Neural progenitor cell (in vitro differentiated cells): ENCODE data around the gene GPR84. TPM values are rescaled to one million over a fixed set of nuclear protein-coding genes. Genes with fewer than 3 reads are reported as not detected.

Source experiments
- DNase-seq: peaks from one replicate; pipeline ENCODE4 v3.0.0-alpha.2; 2016; ENCODE audit warnings: low spot score
- H2AFZ ChIP-seq: fragments of 200-600 bp; sonication (generic); replicated peaks from 2 replicates; pipeline ENCODE4 v1.6.1; 2016; ENCODE audit warnings: antibody characterized with exemption
- H3F3A ChIP-seq: fragments of 200-600 bp; sonication (generic); 2 replicates; pipeline ENCODE4 v1.6.1; 2016; ENCODE audit warnings: antibody characterized with exemption, low read depth
- H3K27ac ChIP-seq: fragments of 200-600 bp; sonication (generic); 2 replicates; pipeline ENCODE4 v1.5.1; 2016; ENCODE audit warnings: mild to moderate bottlenecking
- H3K27me3 ChIP-seq: fragments of 200-600 bp; sonication (generic); 2 replicates; pipeline ENCODE4 v1.6.1; 2016; ENCODE audit warnings: mild to moderate bottlenecking, moderate library complexity
- H3K36me3 ChIP-seq: fragments of 200-600 bp; sonication (generic); 2 replicates; pipeline ENCODE4 v1.5.1; 2016
- H3K4me1 ChIP-seq: fragments of 200-600 bp; sonication (generic); 2 replicates; pipeline ENCODE4 v1.6.1; 2016; ENCODE audit warnings: mixed run types
- H3K4me2 ChIP-seq: fragments of 200-600 bp; sonication (generic); 2 replicates; pipeline ENCODE4 v1.6.1; 2016
- H3K4me3 ChIP-seq: fragments of 200-600 bp; sonication (generic); 2 replicates; pipeline ENCODE4 v1.5.1; 2016
- H3K79me2 ChIP-seq: fragments of 200-600 bp; sonication (generic); 2 replicates; pipeline ENCODE4 v1.6.1; 2016; ENCODE audit warnings: low read depth
- H3K9ac ChIP-seq: fragments of 200-600 bp; sonication (generic); 2 replicates; pipeline ENCODE4 v1.6.1; 2016
- H3K9me3 ChIP-seq: fragments of 200-600 bp; sonication (generic); 2 replicates; pipeline ENCODE4 v1.5.1; 2016; ENCODE audit warnings: low read depth
- H4K20me1 ChIP-seq: fragments of 200-600 bp; sonication (generic); 2 replicates; pipeline ENCODE4 v1.6.1; 2016; ENCODE audit warnings: low read depth
- H3K27ac Mint-ChIP-seq: 3 replicates; pipeline ENCODE4 v1.8.0; 2021; ENCODE audit warnings: mixed read lengths
- H3K27me3 Mint-ChIP-seq: 2 replicates; pipeline ENCODE4 v1.8.0; 2022; ENCODE audit warnings: low read depth, mild to moderate bottlenecking, inconsistent platforms, moderate library complexity, mixed read lengths; ENCODE audit not compliant: insufficient read depth
- H3K36me3 Mint-ChIP-seq: 3 replicates; pipeline ENCODE4 v1.8.0; 2021; ENCODE audit warnings: mixed read lengths
- H3K4me1 Mint-ChIP-seq: 3 replicates; pipeline ENCODE4 v1.8.0; 2021; ENCODE audit warnings: mixed read lengths
- H3K4me3 Mint-ChIP-seq: 3 replicates; pipeline ENCODE4 v1.8.0; 2021; ENCODE audit warnings: mild to moderate bottlenecking, moderate library complexity, mixed read lengths
- H3K9me3 Mint-ChIP-seq: 3 replicates; pipeline ENCODE4 v1.8.0; 2020; ENCODE audit warnings: mixed read lengths
- CTCF ChIP-seq: fragments of 200-600 bp; sonication (generic); IDR thresholded peaks from 2 replicates; pipeline ENCODE4 v1.5.1; 2017; ENCODE audit warnings: antibody characterized with exemption, mild to moderate bottlenecking
- EZH2 ChIP-seq: fragments of 200-600 bp; sonication (generic); IDR thresholded peaks from 2 replicates; pipeline ENCODE4 v1.6.1; 2017; ENCODE audit warnings: antibody characterized with exemption, mild to moderate bottlenecking, moderate library complexity
- EZH2phosphoT487 ChIP-seq: fragments of 200-600 bp; sonication (generic); IDR thresholded peaks from 2 replicates; pipeline ENCODE4 v1.6.1; 2017; ENCODE audit warnings: antibody characterized with exemption
- total RNA-seq: library from RNA; depleted of rRNA; stranded (reverse); fragments of >200 nt; gene quantifications from 2 replicates; pipeline ENCODE4 v1.2.3, GENCODE V29; 2015; ENCODE audit warnings: low replicate concordance

GPR84 gene
- total RNA-seq, 1 donor from 2014 or later, result not detected

- Mint-ChIP-seq H3K9me3 (no peaks in the 10 kb centered on the region), H3K4me1 (peaks cover 12% of the 10 kb centered on the region), H3K27me3 (peaks cover 4% of the 10 kb centered on the region), H3K36me3 (no peaks in the 10 kb centered on the region), H3K4me3 (no peak overlapping the region), H3K27ac (no peak overlapping the region)
- no peaks in the 10 kb centered on the region for H3K9me3 ChIP-seq
- peaks cover 33% of the 10 kb centered on the region for H3K79me2 ChIP-seq
- H3K4me3 ChIP-seq, result peak overlapping the region; percentile 53
- peak overlapping the region; percentile 63 for H3K9ac ChIP-seq
- peak; percentile 99 for DNase-seq
- H4K20me1 ChIP-seq, result no peaks in the 10 kb centered on the region
- no peak for TF ChIP-seq EZH2phosphoT487
- peak; percentile 45 for TF ChIP-seq EZH2
- H3K27ac ChIP-seq, result peak overlapping the region; percentile 99
- H2AFZ ChIP-seq, result no peak overlapping the region
- H3K4me1 ChIP-seq, result peaks cover 67% of the 10 kb centered on the region
- H3K36me3 ChIP-seq, result no peaks in the 10 kb centered on the region
- H3F3A ChIP-seq, result peaks cover 51% of the 10 kb centered on the region
- peak overlapping the region; percentile 90 for H3K4me2 ChIP-seq
- H3K27me3 ChIP-seq, result no peaks in the 10 kb centered on the region
Measured at GRCh38 chr12:54358945-54359761, 5.1 kb downstream of the GPR84 start.

GRCh38 chr12:54358191-54358944 lies 5.9 kb downstream of the GPR84 start:
- H3K4me3 Mint-ChIP-seq, result no peak overlapping the region
- no peak overlapping the region for H3K27ac Mint-ChIP-seq
- H3K9ac ChIP-seq, result peak overlapping the region; percentile 63
- no peaks in the 10 kb centered on the region for H4K20me1 ChIP-seq
- DNase-seq, result peak; percentile 32
- H2AFZ ChIP-seq, result no peak overlapping the region
- no peaks in the 10 kb centered on the region for H3K36me3 ChIP-seq
- no peaks in the 10 kb centered on the region for H3K36me3 Mint-ChIP-seq
- peak overlapping the region; percentile 90 for H3K4me2 ChIP-seq
- peaks cover 59% of the 10 kb centered on the region for H3F3A ChIP-seq
- peaks cover 2% of the 10 kb centered on the region for H3K27me3 Mint-ChIP-seq
- H3K4me1 ChIP-seq, result peaks cover 74% of the 10 kb centered on the region
- H3K27ac ChIP-seq, result peak overlapping the region; percentile 99
- H3K4me3 ChIP-seq, result peak overlapping the region; percentile 53
- H3K4me1 Mint-ChIP-seq, result peaks cover 20% of the 10 kb centered on the region
- TF ChIP-seq EZH2phosphoT487 (no peak), EZH2 (no peak), CTCF (no peak)
- no peaks in the 10 kb centered on the region for H3K9me3 Mint-ChIP-seq
- peaks cover 35% of the 10 kb centered on the region for H3K79me2 ChIP-seq
- no peaks in the 10 kb centered on the region for H3K27me3 ChIP-seq
- no peaks in the 10 kb centered on the region for H3K9me3 ChIP-seq

GRCh38 chr12:54357506-54358190 lies 6.6 kb downstream of the GPR84 start:
- no peak for DNase-seq
- H3K27ac Mint-ChIP-seq, result no peak overlapping the region

DNA sequence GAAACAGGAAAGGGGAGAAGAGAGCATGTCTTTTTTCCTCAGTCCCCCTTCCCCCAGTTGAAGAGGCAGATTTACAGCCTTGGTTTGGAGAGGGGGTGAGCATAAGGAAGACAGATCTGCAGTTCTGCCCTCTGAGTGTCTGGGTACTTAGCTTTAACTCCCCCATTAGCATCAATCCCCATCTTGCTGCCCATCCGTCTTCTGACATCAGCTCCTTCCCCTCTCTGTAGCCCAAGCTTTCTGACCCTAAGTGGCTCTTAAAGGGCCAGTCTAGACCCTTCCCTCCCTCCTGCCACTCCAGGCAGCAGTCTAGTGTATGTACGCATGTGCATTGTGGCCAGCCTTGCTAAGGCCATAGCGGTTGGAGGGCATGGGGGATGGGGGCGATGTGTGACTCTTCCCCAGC lies 7.3 kb downstream of the GPR84 start:
- Mint-ChIP-seq H3K27ac (no peak overlapping the region), H3K36me3 (no peaks in the 10 kb centered on the region), H3K27me3 (peaks cover 2% of the 10 kb centered on the region), H3K9me3 (no peaks in the 10 kb centered on the region), H3K4me1 (peaks cover 34% of the 10 kb centered on the region), H3K4me3 (no peak overlapping the region)
- Histone ChIP-seq H3K9ac (peak overlapping the region; percentile 11), H3K4me3 (peak overlapping the region; percentile 53), H3K4me1 (peaks cover 89% of the 10 kb centered on the region), H3K9me3 (no peaks in the 10 kb centered on the region), H3K79me2 (peaks cover 35% of the 10 kb centered on the region), H3K27ac (peak overlapping the region; percentile 99), H3K27me3 (no peaks in the 10 kb centered on the region), H2AFZ (no peak overlapping the region), H4K20me1 (no peaks in the 10 kb centered on the region), H3K4me2 (peak overlapping the region; percentile 90), H3F3A (peaks cover 73% of the 10 kb centered on the region), H3K36me3 (no peaks in the 10 kb centered on the region)
- TF ChIP-seq EZH2phosphoT487 (no peak), EZH2 (no peak), CTCF (no peak)
- peak; percentile 43 for DNase-seq

More at GRCh38 chr12:54357506-54358190, 6.6 kb downstream of the GPR84 start:
- Mint-ChIP-seq H3K36me3 (no peaks in the 10 kb centered on the region), H3K4me3 (no peak overlapping the region), H3K27me3 (peaks cover 2% of the 10 kb centered on the region), H3K9me3 (no peaks in the 10 kb centered on the region), H3K4me1 (peaks cover 27% of the 10 kb centered on the region)
- no peaks in the 10 kb centered on the region for H3K27me3 ChIP-seq
- H4K20me1 ChIP-seq, result no peaks in the 10 kb centered on the region
- no peaks in the 10 kb centered on the region for H3K36me3 ChIP-seq
- TF ChIP-seq EZH2, result no peak
- no peak for TF ChIP-seq EZH2phosphoT487
- no peak overlapping the region for H2AFZ ChIP-seq
- peaks cover 66% of the 10 kb centered on the region for H3F3A ChIP-seq
- peak overlapping the region; percentile 63 for H3K9ac ChIP-seq
- peak overlapping the region; percentile 53 for H3K4me3 ChIP-seq
- H3K4me2 ChIP-seq, result peak overlapping the region; percentile 90
- H3K79me2 ChIP-seq, result peaks cover 35% of the 10 kb centered on the region
- H3K9me3 ChIP-seq, result no peaks in the 10 kb centered on the region
- H3K27ac ChIP-seq, result peak overlapping the region; percentile 99
- H3K4me1 ChIP-seq, result peaks cover 82% of the 10 kb centered on the region
